ENCODE results near the gene PREB.

GRCh38 chr2:27139310-27139709, 4.9 kb upstream of the PREB start, which contains the start of gene PRR30:
- TF ChIP-seq CTCF (IDR thresholded peaks at IDR 0.05) (no peak), EZH2phosphoT487 (IDR thresholded peaks at IDR 0.05) (no peak), EZH2 (IDR thresholded peaks at IDR 0.05) (no peak)
